Cardiac fibroblast (primary cell): ENCODE results near the gene LMNA.

Source experiments
- DNase-seq, 2 donors: peaks; one replicate each; pipeline versions ENCODE4 v3.0.0 to v3.0.0-alpha.2; 2010; ENCODE audit warnings: low read depth in 2 of 2
- H3K4me3 ChIP-seq, 2 donors: replicated peaks in 1 of 2; 1 replicate in 1 of 2; 2 replicates in 1 of 2; pipeline ENCODE4 v1.5.1; 2011; ENCODE audit warnings: low read depth in 2 of 2, low read length in 2 of 2, mild to moderate bottlenecking in 2 of 2, moderate library complexity in 1 of 2
- TF ChIP-seq, protein P1 (sequence below): IDR thresholded peaks from one replicate; pipeline ENCODE4 v1.5.1; 2011; ENCODE audit warnings: low read depth, mild to moderate bottlenecking, low read length, inconsistent platforms

LMNA gene

DNA sequence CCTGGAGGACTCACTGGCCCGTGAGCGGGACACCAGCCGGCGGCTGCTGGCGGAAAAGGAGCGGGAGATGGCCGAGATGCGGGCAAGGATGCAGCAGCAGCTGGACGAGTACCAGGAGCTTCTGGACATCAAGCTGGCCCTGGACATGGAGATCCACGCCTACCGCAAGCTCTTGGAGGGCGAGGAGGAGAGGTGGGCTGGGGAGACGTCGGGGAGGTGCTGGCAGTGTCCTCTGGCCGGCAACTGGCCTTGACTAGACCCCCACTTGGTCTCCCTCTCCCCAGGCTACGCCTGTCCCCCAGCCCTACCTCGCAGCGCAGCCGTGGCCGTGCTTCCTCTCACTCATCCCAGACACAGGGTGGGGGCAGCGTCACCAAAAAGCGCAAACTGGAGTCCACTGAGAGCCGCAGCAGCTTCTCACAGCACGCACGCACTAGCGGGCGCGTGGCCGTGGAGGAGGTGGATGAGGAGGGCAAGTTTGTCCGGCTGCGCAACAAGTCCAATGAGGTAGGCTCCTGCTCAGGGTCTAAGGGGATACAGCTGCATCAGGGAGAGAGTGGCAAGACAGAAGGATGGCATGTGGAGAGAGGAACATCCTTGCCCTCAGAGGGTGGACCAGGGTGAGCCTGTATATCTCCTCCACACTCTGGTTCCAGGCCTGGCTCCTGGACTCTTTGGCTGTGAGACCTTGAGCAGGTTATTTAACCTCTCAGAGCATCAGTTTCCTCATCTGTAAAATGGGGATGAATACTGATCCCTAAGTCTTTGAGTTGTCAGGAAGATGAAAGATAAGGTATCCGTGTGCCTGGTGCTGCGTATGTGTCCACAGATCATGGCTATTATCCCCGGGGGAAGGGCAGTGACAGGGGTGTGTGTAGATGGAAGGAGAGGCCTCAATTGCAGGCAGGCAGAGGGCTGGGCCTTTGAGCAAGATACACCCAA lies 21.7 kb downstream of the LMNA start:
- no peak for DNase-seq
- H3K4me3 ChIP-seq, result no peak overlapping the region
- TF ChIP-seq, protein P1, sequence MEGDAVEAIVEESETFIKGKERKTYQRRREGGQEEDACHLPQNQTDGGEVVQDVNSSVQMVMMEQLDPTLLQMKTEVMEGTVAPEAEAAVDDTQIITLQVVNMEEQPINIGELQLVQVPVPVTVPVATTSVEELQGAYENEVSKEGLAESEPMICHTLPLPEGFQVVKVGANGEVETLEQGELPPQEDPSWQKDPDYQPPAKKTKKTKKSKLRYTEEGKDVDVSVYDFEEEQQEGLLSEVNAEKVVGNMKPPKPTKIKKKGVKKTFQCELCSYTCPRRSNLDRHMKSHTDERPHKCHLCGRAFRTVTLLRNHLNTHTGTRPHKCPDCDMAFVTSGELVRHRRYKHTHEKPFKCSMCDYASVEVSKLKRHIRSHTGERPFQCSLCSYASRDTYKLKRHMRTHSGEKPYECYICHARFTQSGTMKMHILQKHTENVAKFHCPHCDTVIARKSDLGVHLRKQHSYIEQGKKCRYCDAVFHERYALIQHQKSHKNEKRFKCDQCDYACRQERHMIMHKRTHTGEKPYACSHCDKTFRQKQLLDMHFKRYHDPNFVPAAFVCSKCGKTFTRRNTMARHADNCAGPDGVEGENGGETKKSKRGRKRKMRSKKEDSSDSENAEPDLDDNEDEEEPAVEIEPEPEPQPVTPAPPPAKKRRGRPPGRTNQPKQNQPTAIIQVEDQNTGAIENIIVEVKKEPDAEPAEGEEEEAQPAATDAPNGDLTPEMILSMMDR, result no peak

DNA sequence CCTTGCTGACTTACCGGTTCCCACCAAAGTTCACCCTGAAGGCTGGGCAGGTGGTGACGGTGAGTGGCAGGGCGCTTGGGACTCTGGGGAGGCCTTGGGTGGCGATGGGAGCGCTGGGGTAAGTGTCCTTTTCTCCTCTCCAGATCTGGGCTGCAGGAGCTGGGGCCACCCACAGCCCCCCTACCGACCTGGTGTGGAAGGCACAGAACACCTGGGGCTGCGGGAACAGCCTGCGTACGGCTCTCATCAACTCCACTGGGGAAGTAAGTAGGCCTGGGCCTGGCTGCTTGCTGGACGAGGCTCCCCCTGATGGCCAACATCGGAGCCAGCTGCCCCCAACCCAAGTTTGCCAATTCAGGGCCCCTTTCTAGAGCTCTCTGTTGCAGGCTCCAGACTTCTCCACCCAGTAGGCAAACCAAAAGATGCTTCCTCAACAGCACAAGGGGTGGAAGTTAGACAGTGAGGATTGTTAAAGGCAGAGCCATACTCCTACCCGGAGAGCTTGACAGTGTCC lies 22.5 kb downstream of the LMNA start:
- TF ChIP-seq, protein P1, result peak; percentile 24
- H3K4me3 ChIP-seq, result no peak overlapping the region
- no peak for DNase-seq

DNA sequence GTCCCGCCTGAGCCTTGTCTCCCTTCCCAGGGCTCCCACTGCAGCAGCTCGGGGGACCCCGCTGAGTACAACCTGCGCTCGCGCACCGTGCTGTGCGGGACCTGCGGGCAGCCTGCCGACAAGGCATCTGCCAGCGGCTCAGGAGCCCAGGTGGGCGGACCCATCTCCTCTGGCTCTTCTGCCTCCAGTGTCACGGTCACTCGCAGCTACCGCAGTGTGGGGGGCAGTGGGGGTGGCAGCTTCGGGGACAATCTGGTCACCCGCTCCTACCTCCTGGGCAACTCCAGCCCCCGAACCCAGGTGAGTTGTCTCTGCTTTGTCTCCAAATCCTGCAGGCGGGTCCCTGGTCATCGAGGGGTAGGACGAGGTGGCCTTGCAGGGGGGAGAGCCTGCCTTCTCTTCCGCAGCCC lies 24.0 kb downstream of the LMNA start:
- TF ChIP-seq, protein P1, result no peak
- DNase-seq, result no peak
- H3K4me3 ChIP-seq, result no peak overlapping the region

DNA sequence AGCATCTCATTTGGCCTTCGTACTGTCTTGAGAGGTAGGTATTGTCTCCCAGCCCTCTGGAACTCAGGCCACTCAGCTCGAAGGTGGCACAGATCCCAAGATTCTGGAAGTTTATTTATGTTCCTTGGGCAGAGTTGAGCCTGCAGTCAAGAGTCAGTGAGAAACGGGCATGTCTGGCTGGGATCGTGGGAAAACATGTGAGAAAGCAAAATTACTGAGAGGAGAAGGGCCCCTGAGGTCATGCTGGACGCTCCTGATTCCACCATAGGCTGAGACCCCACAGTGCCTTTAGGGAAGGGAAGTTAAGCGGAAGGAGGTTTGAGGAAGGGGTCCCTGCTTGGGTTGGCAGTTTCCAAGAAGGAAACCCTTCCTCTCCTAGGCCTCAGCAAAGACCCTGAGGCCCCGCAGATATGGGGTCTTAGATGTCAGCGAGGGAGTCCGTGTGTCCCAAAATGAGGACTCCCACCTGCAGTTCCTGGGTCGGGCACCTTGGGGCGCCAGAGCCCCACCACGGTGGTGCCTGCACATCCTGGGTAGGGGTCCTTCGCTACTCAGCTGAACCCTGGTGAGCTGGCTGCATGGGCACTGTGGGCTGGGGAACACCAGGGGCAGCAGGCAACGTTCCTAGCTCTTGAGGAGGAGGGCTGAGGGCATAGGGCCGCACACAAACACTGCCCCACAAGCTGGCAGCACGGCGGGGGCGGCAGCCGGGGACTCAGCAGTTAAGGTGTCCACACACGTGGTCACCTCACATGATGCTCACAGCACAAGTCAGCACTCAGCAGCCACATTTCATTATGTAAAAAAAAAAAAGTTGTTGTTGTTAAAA lies 26.6 kb downstream of the LMNA start:
- DNase-seq, result no peak
- no peak overlapping the region for H3K4me3 ChIP-seq
- TF ChIP-seq, protein P1, result peak; percentile 64

DNA sequence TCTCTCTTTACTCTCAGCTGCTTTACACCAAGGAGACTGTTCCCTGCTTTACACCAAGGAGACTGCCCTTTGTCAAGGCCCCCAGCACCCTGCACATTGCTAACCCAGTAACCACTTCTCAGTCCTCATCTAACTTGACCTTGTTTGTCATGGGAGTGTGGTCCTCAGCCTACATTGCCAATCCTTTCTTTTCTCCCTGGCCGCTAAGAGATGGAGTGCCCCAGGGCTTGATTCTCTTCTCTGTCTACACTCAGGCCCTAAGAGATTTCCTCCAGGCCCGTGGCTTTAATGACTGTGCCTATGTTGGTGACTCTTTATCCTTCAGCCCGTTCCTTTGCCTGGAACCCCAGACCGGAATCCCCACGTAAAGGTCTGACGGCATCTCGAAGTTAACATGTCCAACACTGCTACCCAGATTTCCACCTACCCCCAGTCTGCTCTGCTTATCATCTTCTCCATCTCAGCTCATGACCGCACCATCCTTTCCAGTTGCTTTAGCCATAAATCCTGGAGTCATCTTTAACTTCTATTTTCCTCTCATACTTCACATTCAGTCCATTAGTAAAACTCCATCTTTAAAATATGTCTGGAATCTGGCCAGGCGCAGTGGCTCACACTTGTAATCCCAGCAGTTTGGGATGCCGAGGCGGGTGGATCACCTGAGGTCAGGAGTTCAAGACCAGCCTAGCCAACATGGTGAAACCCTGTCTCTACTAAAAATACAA lies 29.4 kb downstream of the LMNA start:
- peak in 1 of 2 donors; percentile 46 for DNase-seq
- TF ChIP-seq, protein P1, result no peak
- no peak overlapping the region for H3K4me3 ChIP-seq

DNA sequence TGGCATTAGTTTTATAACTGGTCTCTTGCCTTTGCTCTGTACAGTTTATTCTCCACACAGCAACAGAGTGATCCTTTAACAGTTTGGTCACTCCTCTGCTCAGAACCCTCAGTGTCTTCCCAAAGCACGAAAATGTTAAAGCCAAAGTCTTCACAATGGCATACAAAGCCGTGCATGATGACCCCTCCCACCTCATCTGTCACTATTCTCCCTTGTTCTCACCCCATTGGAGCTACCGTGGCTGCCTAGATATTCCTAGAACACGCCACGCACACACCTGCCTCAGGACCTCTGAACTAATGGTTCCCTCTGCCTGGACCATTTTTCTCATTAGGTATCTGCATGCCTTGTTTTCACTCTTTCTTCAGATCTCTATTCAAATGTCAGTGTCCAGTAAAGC lies 30.2 kb downstream of the LMNA start:
- H3K4me3 ChIP-seq, result no peak overlapping the region
- TF ChIP-seq, protein P1, result no peak
- DNase-seq, result no peak
